ENCODE results near the gene NXPH1. TPM values are rescaled to one million over a fixed set of nuclear protein-coding genes. Genes with fewer than 3 reads are reported as not detected.

Gene NXPH1
- total and polyA plus RNA-seq, 2 experiments from 2014 or later, result 0.45 to 3.0 TPM

GRCh38 chr7:8590225-8590624 is 156.8 kb downstream of the NXPH1 start:
- no peak overlapping the region for H3K4me3 ChIP-seq
- no peak overlapping the region for H3K4me2 ChIP-seq
- no peaks in the 10 kb centered on the region for H4K20me1 ChIP-seq (replicated peaks; ENCODE audit: insufficient read depth)
- TF ChIP-seq NANOG (IDR thresholded peaks at IDR 0.05; ENCODE audit: borderline replicate concordance) (no peak), CREB1 (CRISPR knock-in tag; IDR thresholded peaks at IDR 0.05; ENCODE audit: low read depth) (no peak)
- TF ChIP-seq, protein P1, sequence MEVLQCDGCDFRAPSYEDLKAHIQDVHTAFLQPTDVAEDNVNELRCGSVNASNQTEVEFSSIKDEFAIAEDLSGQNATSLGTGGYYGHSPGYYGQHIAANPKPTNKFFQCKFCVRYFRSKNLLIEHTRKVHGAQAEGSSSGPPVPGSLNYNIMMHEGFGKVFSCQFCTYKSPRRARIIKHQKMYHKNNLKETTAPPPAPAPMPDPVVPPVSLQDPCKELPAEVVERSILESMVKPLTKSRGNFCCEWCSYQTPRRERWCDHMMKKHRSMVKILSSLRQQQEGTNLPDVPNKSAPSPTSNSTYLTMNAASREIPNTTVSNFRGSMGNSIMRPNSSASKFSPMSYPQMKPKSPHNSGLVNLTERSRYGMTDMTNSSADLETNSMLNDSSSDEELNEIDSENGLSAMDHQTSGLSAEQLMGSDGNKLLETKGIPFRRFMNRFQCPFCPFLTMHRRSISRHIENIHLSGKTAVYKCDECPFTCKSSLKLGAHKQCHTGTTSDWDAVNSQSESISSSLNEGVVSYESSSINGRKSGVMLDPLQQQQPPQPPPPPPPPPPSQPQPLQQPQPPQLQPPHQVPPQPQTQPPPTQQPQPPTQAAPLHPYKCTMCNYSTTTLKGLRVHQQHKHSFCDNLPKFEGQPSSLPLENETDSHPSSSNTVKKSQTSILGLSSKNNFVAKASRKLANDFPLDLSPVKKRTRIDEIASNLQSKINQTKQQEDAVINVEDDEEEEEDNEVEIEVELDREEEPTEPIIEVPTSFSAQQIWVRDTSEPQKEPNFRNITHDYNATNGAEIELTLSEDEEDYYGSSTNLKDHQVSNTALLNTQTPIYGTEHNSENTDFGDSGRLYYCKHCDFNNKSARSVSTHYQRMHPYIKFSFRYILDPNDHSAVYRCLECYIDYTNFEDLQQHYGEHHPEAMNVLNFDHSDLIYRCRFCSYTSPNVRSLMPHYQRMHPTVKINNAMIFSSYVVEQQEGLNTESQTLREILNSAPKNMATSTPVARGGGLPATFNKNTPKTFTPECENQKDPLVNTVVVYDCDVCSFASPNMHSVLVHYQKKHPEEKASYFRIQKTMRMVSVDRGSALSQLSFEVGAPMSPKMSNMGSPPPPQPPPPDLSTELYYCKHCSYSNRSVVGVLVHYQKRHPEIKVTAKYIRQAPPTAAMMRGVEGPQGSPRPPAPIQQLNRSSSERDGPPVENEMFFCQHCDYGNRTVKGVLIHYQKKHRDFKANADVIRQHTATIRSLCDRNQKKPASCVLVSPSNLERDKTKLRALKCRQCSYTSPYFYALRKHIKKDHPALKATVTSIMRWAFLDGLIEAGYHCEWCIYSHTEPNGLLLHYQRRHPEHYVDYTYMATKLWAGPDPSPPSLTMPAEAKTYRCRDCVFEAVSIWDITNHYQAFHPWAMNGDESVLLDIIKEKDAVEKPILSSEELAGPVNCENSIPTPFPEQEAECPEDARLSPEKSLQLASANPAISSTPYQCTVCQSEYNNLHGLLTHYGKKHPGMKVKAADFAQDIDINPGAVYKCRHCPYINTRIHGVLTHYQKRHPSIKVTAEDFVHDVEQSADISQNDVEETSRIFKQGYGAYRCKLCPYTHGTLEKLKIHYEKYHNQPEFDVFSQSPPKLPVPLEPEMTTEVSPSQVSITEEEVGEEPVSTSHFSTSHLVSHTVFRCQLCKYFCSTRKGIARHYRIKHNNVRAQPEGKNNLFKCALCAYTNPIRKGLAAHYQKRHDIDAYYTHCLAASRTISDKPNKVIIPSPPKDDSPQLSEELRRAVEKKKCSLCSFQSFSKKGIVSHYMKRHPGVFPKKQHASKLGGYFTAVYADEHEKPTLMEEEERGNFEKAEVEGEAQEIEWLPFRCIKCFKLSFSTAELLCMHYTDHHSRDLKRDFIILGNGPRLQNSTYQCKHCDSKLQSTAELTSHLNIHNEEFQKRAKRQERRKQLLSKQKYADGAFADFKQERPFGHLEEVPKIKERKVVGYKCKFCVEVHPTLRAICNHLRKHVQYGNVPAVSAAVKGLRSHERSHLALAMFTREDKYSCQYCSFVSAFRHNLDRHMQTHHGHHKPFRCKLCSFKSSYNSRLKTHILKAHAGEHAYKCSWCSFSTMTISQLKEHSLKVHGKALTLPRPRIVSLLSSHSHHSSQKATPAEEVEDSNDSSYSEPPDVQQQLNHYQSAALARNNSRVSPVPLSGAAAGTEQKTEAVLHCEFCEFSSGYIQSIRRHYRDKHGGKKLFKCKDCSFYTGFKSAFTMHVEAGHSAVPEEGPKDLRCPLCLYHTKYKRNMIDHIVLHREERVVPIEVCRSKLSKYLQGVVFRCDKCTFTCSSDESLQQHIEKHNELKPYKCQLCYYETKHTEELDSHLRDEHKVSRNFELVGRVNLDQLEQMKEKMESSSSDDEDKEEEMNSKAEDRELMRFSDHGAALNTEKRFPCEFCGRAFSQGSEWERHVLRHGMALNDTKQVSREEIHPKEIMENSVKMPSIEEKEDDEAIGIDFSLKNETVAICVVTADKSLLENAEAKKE (CRISPR knock-in tag; IDR thresholded peaks at IDR 0.05), result no peak
- ATAC-seq (no peak), DNase-seq (ENCODE audit: low spot score) (no peak)
- H3K27me3 ChIP-seq (ENCODE audit: insufficient read depth), result no peaks in the 10 kb centered on the region
- Mint-ChIP-seq H3K4me3 (no peak overlapping the region), H3K4me1 (peaks cover 22% of the 10 kb centered on the region), H3K9me3 (peaks cover 2% of the 10 kb centered on the region; the same call in 2 of the 3 replicates), H3K27ac (no peak overlapping the region), H3K36me3 (ENCODE audit: low read depth) (no peaks in the 10 kb centered on the region; the same call in 2 of the 3 replicates), H3K27me3 (ENCODE audit: insufficient read depth, low read depth, poor library complexity) (no peaks in the 10 kb centered on the region)
- H3K36me3 ChIP-seq (ENCODE audit: insufficient read depth), result no peaks in the 10 kb centered on the region
- H3F3A ChIP-seq (replicated peaks; ENCODE audit: low read depth), result no peaks in the 10 kb centered on the region
- no peak overlapping the region for H3K27ac ChIP-seq (ENCODE audit: low read depth)
- no peaks in the 10 kb centered on the region for H3K9me2 ChIP-seq (ENCODE audit: insufficient read depth)
- peaks cover 24% of the 10 kb centered on the region for H3K4me1 ChIP-seq (ENCODE audit: insufficient read depth)
- no peak overlapping the region for H2AFZ ChIP-seq
- no peaks in the 10 kb centered on the region for H3K79me2 ChIP-seq (replicated peaks; ENCODE audit: insufficient read depth)

DNA sequence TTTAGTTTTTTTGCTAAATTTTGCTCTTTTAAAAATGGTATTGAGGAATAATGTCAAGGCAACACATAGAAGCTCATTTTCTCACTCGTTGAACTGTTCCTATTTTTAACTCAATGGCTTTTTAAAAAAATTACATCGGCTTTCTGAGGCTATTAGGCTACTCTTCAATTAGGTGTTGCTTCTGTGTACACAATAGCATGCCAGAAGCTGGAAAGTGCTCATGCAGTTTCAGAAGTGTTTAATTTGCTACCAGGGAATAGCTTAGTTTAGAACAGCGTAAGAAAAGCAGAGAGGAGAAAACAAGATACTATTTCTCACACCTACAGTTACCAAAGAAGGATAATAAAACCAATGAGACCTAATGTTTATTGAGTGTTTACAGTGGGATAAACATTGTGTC is 157.4 kb downstream of the NXPH1 start:
- Mint-ChIP-seq H3K36me3 (ENCODE audit: low read depth) (no peaks in the 10 kb centered on the region; the same call in 2 of the 3 replicates), H3K4me3 (no peak overlapping the region), H3K27me3 (ENCODE audit: insufficient read depth, low read depth, poor library complexity) (no peaks in the 10 kb centered on the region), H3K4me1 (peaks cover 22% of the 10 kb centered on the region), H3K9me3 (peaks cover 2% of the 10 kb centered on the region; the same call in 2 of the 3 replicates), H3K27ac (no peak overlapping the region)
- no peak overlapping the region for H3K27ac ChIP-seq (ENCODE audit: low read depth)
- peaks cover 24% of the 10 kb centered on the region for H3K4me1 ChIP-seq (ENCODE audit: insufficient read depth)
- no peaks in the 10 kb centered on the region for H3K79me2 ChIP-seq (replicated peaks; ENCODE audit: insufficient read depth)
- no peaks in the 10 kb centered on the region for H3K9me2 ChIP-seq (ENCODE audit: insufficient read depth)
- no peak overlapping the region for H3K4me3 ChIP-seq
- H3K4me2 ChIP-seq, result no peak overlapping the region
- H3K36me3 ChIP-seq (ENCODE audit: insufficient read depth), result no peaks in the 10 kb centered on the region
- no peaks in the 10 kb centered on the region for H3K27me3 ChIP-seq (ENCODE audit: insufficient read depth)
- H4K20me1 ChIP-seq (replicated peaks; ENCODE audit: insufficient read depth), result no peaks in the 10 kb centered on the region
- no peak for DNase-seq (ENCODE audit: low spot score)
- no peak for ATAC-seq
- no peaks in the 10 kb centered on the region for H3F3A ChIP-seq (replicated peaks; ENCODE audit: low read depth)
- H2AFZ ChIP-seq, result no peak overlapping the region; the same call in 1 of the 2 replicates
- TF ChIP-seq EZH2 (IDR thresholded peaks at IDR 0.05; ENCODE audit: low read depth, unreplicated experiment), result no peak
- TF ChIP-seq ZNF114 (CRISPR knock-in tag; IDR thresholded peaks at IDR 0.05), result no peak
- TF ChIP-seq CREB1 (CRISPR knock-in tag; IDR thresholded peaks at IDR 0.05; ENCODE audit: low read depth), result no peak
- TF ChIP-seq REST (IDR thresholded peaks at IDR 0.05; ENCODE audit: unreplicated experiment), result no peak
- TF ChIP-seq, protein P2, sequence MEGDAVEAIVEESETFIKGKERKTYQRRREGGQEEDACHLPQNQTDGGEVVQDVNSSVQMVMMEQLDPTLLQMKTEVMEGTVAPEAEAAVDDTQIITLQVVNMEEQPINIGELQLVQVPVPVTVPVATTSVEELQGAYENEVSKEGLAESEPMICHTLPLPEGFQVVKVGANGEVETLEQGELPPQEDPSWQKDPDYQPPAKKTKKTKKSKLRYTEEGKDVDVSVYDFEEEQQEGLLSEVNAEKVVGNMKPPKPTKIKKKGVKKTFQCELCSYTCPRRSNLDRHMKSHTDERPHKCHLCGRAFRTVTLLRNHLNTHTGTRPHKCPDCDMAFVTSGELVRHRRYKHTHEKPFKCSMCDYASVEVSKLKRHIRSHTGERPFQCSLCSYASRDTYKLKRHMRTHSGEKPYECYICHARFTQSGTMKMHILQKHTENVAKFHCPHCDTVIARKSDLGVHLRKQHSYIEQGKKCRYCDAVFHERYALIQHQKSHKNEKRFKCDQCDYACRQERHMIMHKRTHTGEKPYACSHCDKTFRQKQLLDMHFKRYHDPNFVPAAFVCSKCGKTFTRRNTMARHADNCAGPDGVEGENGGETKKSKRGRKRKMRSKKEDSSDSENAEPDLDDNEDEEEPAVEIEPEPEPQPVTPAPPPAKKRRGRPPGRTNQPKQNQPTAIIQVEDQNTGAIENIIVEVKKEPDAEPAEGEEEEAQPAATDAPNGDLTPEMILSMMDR (conservative IDR thresholded peaks at IDR 0.05; ENCODE audit: low read depth in 2 of 2), result no peak
- TF ChIP-seq ETS1 (IDR thresholded peaks at IDR 0.05), result no peak
- no peak for TF ChIP-seq EZH2phosphoT487 (IDR thresholded peaks at IDR 0.05; ENCODE audit: unreplicated experiment)
